GM12891 (cell line): ENCODE measurements around the gene DCT.
A peak's percentile ranks its signal among the peaks of the same experiment; 100 is the strongest.

Experiments
- DNase-seq: peaks from one replicate; pipeline ENCODE4 v3.0.0; 2011; ENCODE audit warnings: low spot score; ENCODE audit not compliant: insufficient read length
- FAIRE-seq: peaks from 2 replicates; lab custom pipeline; 2011; peaks lifted over from hg19 to GRCh38; lab: Jason Lieb, UNC
- PAX5 ChIP-seq: IDR thresholded peaks from 2 replicates; pipeline ENCODE4 v1.6.1; 2011; ENCODE audit warnings: low read length, moderate library complexity, mild to moderate bottlenecking; ENCODE audit not compliant: insufficient read depth, severe bottlenecking
- POLR2A ChIP-seq: IDR thresholded peaks from 2 replicates; pipeline ENCODE4 v1.6.1; 2011; ENCODE audit warnings: low read depth, low read length, control low read depth
- POLR2AphosphoS5 ChIP-seq: IDR thresholded peaks from 2 replicates; pipeline ENCODE4 v1.6.1; 2011; ENCODE audit warnings: low read depth, low read length, control low read depth
- POU2F2 ChIP-seq: IDR thresholded peaks from 2 replicates; pipeline ENCODE4 v1.6.1; 2011; ENCODE audit warnings: low read depth, mild to moderate bottlenecking, control low read depth, low read length, moderate library complexity
- SPI1 ChIP-seq: IDR thresholded peaks from 2 replicates; pipeline ENCODE4 v1.6.1; 2011; ENCODE audit warnings: low read depth, low read length, control low read depth
- TAF1 ChIP-seq: IDR thresholded peaks from 2 replicates; pipeline ENCODE4 v1.6.1; 2011; ENCODE audit warnings: low read depth, low read length, control low read depth

Gene DCT

GRCh38 chr13:94455414-94455813 lies 24.1 kb downstream of the DCT start:
- no peak for FAIRE-seq
- no peak for DNase-seq
- TF ChIP-seq POLR2A (no peak), POLR2AphosphoS5 (no peak), TAF1 (no peak), POU2F2 (no peak), PAX5 (no peak), SPI1 (no peak)

DNA sequence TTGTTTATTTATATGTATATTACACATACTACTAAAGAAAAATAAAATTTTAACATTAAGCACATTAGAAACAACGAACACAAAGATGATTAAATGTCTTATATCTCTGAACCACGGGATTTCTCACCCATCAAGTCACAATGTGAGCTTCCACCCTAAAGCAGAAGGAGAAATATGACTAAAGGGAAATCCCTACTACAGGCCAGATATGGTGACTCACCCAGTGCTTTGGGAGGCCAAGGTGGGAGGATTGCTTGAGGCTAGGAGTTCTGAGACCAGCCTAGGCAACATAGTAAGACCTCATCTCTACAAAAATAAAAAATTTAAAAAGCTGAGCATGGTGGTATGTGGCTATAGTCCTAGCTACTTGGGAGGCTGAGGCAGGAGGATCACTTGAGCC lies 24.6 kb downstream of the DCT start:
- no peak for TF ChIP-seq SPI1
- TF ChIP-seq POLR2A: no peak
- TF ChIP-seq PAX5: no peak
- no peak for TF ChIP-seq POU2F2
- TF ChIP-seq TAF1: no peak
- TF ChIP-seq POLR2AphosphoS5: no peak
- no peak for DNase-seq
- no peak for FAIRE-seq

- no peak for DNase-seq
- FAIRE-seq: no peak
- TF ChIP-seq POU2F2 (no peak), PAX5 (no peak), POLR2AphosphoS5 (no peak), POLR2A (no peak), SPI1 (no peak), TAF1 (no peak)
Observed at GRCh38 chr13:94454334-94454733, 25.1 kb downstream of the DCT start.

DNA sequence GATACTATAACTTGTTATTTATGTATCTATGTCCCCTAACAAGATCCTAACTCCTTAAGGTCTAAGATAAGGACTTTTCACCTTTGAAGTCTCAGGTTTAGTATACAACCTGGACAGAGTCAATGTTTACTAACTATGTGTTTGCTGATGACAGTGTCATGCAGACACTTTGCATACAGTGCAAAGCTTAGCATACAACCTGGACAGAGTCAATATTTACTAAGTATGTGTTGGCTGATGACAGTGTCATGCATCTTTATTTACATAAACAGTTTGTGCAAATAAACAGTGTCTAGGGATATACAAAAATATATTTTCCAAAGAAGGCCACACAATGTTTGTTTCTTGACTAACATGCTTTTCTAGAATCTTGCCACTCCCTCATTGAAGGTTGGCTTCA lies 34.7 kb downstream of the DCT start:
- TF ChIP-seq POLR2A (no peak), PAX5 (no peak), SPI1 (no peak), POU2F2 (no peak), TAF1 (no peak), POLR2AphosphoS5 (no peak)
- DNase-seq: no peak
- FAIRE-seq: no peak

DNA sequence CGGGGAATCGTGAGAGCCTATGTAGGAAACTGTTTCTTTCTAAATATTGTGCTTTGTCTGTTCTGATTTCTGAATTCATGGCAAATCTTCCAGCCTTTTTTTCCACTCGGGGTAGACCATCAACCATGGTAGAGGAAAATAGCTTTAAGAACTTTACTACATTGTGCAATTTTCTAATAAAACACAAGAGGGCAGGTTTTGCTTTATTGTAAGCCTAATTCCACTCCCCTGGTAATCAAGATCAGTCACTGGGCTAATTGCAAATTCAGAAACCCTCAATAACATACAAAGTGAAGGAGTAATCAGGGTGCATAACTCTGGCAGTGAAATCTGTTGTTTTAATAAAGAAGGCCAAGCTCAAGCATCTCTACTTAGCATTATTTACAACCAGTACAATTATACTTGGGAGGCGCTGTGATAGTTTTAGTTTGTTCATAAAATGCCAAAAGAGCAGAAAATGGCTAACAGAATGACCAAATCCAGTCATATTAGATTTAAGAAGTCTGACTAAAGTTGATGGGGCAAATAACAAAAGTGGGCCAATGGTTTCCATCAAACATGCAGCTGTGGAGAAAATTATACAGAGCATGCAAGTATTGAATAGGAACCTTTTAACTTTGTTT lies 43.8 kb downstream of the DCT start:
- TF ChIP-seq POLR2AphosphoS5: no peak
- TF ChIP-seq PAX5: no peak
- no peak for TF ChIP-seq TAF1
- TF ChIP-seq POU2F2: no peak
- TF ChIP-seq SPI1: no peak
- no peak for TF ChIP-seq POLR2A
- FAIRE-seq: peak; percentile 28
- DNase-seq: no peak

- FAIRE-seq: peak; percentile 56
- no peak for TF ChIP-seq POU2F2
- no peak for TF ChIP-seq SPI1
- TF ChIP-seq PAX5: no peak
- no peak for TF ChIP-seq POLR2A
- no peak for TF ChIP-seq POLR2AphosphoS5
- TF ChIP-seq TAF1: no peak
- no peak for DNase-seq
Observed at GRCh38 chr13:94433055-94433961, 46.2 kb downstream of the DCT start.

- no peak for DNase-seq
- TF ChIP-seq POLR2AphosphoS5 (no peak), PAX5 (no peak), TAF1 (no peak)
- no peak for FAIRE-seq
Observed at GRCh38 chr13:94431987-94432386, 47.5 kb downstream of the DCT start.

DNA sequence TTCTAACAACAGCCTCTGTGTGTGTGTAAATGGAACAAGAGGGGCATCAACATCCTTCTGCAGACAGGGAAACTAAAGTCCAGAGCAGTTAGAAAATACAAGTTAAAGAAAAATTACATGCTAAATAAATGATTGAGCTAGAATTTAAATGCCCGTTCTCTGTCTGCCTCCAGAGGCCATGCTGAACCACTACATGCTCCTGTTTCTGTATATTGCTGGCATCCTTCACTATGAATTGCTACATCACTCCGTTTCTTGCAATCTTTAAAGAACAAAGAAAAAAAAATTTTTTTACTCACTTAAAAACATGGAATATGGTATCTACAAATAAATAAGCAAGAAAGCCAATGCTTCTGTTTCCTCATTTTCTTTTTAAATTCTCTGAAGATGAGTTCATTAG lies 47.9 kb downstream of the DCT start:
- TF ChIP-seq SPI1 (no peak), TAF1 (no peak), PAX5 (no peak), POLR2A (no peak), POU2F2 (no peak), POLR2AphosphoS5 (no peak)
- FAIRE-seq (no peak), DNase-seq (no peak)

DNA sequence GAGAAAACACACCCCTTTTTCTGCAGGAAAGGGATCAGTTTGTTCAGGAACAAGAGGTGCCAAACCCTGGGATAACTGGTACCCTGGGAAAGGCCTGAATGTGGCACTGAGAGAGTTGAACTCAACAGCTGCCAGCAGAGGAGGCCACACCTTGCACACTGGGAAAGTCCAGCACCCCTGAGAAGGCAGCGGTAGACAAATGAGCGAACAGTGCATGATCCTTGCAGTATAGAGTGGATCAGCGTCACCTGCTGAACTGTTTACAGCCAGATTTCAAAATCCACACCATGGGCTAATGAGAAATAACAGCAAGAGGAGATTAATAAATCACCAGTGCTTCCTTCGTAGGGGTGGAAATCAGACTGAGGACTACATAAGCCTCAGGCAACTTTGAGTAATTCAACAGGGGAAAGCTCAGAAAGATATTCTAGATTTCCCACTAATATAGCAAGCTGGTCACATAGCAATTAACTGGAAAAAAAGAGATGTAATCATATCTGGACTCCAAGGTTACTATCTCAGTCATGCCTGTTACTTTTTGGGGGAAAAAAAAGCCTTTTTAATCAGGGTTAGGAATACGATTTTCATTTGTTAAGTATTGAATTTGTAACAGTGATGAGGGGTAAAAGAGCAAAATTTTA lies 52.0 kb downstream of the DCT start:
- FAIRE-seq (no peak), DNase-seq (no peak)

More for the DNA sequence above, 52.0 kb downstream of the DCT start:
- no peak for TF ChIP-seq POU2F2
- TF ChIP-seq PAX5: no peak
- TF ChIP-seq SPI1: no peak
- no peak for TF ChIP-seq POLR2AphosphoS5
- no peak for TF ChIP-seq TAF1
- TF ChIP-seq POLR2A: no peak
